Stimulated activated CD8-positive, alpha-beta memory T cell treated with anti-CD3 and anti-CD28 coated beads, Interleukin-7, amount 100 ng/mL, for 1 hour (primary cell): ENCODE results near the gene CALHM1.
"Not testable (repeated sequence)": the region's sequence is repeated elsewhere in the genome, so short reads cannot be mapped to it uniquely, and the experiment has no call there.

Source experiments
- DNase-seq, 2 donors: peaks; one replicate each; pipeline ENCODE4 v3.0.0-alpha.2; 2020; ENCODE audit warnings: low read depth in 2 of 2

Gene CALHM1

GRCh38 chr10:103429647-103430046 is 29.1 kb downstream of the CALHM1 start:
- no peak for DNase-seq

GRCh38 chr10:103428989-103429643 is 29.6 kb downstream of the CALHM1 start:
- DNase-seq = no peak

GRCh38 chr10:103427866-103428265 is 30.8 kb downstream of the CALHM1 start:
- DNase-seq = no peak

GRCh38 chr10:103423748-103424147 is 35.0 kb downstream of the CALHM1 start:
- DNase-seq = no peak

- DNase-seq = no peak
Observed at GRCh38 chr10:103419101-103419500, 39.6 kb downstream of the CALHM1 start.

GRCh38 chr10:103417601-103418000 is 41.1 kb downstream of the CALHM1 start:
- no peak for DNase-seq

- not testable (repeated sequence) for DNase-seq
Observed at GRCh38 chr10:103417148-103417469, 41.6 kb downstream of the CALHM1 start.

- peak; percentile 14 to 38 for DNase-seq
Observed at GRCh38 chr10:103416436-103417147, 42.1 kb downstream of the CALHM1 start.

- no peak for DNase-seq
Observed at GRCh38 chr10:103415581-103415980, 43.1 kb downstream of the CALHM1 start.

GRCh38 chr10:103413564-103413963 is 45.1 kb downstream of the CALHM1 start:
- no peak for DNase-seq
